HepG2 (cell line): Measurements from ENCODE around the gene NFATC3. TPM values are rescaled to one million over a fixed set of nuclear protein-coding genes. Genes with fewer than 3 reads are reported as not detected.

Experiments
- ARHGAP35 ChIP-seq: sonication (generic); formaldehyde crosslinking; IDR thresholded peaks from 2 replicates; pipeline ENCODE4 v1.9.0; 2022; ENCODE audit warnings: mild to moderate bottlenecking, inconsistent platforms, moderate library complexity, missing genetic modification reagents, borderline replicate concordance
- PAXIP1 ChIP-seq: sonication (generic); formaldehyde crosslinking; conservative IDR thresholded peaks from 2 replicates; pipeline ENCODE4 v1.4.0; 2020; ENCODE audit warnings: mild to moderate bottlenecking, missing genetic modification reagents, moderate library complexity
- PHB2 ChIP-seq: fragments of 450-650 bp; IDR thresholded peaks from 2 replicates; pipeline ENCODE4 v1.6.1; 2018; ENCODE audit not compliant: partially characterized antibody
- PRMT3 ChIP-seq: sonication (generic); formaldehyde crosslinking; IDR thresholded peaks from 2 replicates; pipeline ENCODE4 v1.8.1; 2022; ENCODE audit warnings: low read depth, mild to moderate bottlenecking, moderate library complexity, missing genetic modification reagents, borderline replicate concordance
- REXO4 ChIP-seq: sonication (generic); formaldehyde crosslinking; IDR thresholded peaks from 2 replicates; pipeline ENCODE4 v1.8.0; 2022; ENCODE audit warnings: missing genetic modification reagents, mild to moderate bottlenecking, borderline replicate concordance
- RNF219 ChIP-seq: sonication (generic); formaldehyde crosslinking; IDR thresholded peaks from 2 replicates; pipeline ENCODE4 v1.5.0; 2020; ENCODE audit warnings: mild to moderate bottlenecking, missing genetic modification reagents
- SALL1 ChIP-seq: sonication (generic); formaldehyde crosslinking; IDR thresholded peaks from 2 replicates; pipeline ENCODE4 v1.8.0; 2022; ENCODE audit warnings: mild to moderate bottlenecking, missing genetic modification reagents
- ZNF484 ChIP-seq: sonication (generic); formaldehyde crosslinking; IDR thresholded peaks from 2 replicates; pipeline ENCODE4 v1.5.1; 2020; ENCODE audit warnings: mild to moderate bottlenecking, low read depth, missing genetic modification reagents, borderline replicate concordance
- ZNF614 ChIP-seq: IDR thresholded peaks from 2 replicates; pipeline ENCODE4 v1.6.1; 2018; ENCODE audit warnings: missing biosample characterization, missing genetic modification reagents, inconsistent platforms, borderline replicate concordance
- polyA plus RNA-seq, 8 experiments: library from polyadenylated mRNA; depleted of rRNA in 3 of 8; stranded (reverse) in 7 of 8; unstranded in 1 of 8; fragments of >200 nt; fragmentation: Illumina TruSeq in 4 of 8; extraction: Trizol in 4 of 8; gene quantifications; 2 replicates each; pipeline versions ENCODE4 v1.2.1 to v1.2.3, GENCODE V29; 2011 to 2016; ENCODE audit warnings: low read depth in 4 of 8, missing spikeins in 1 of 8, mixed read lengths in 1 of 8; ENCODE audit not compliant: insufficient read depth in 1 of 8
- total RNA-seq, 5 experiments: library from RNA; depleted of rRNA; stranded (reverse); fragments of >200 nt; fragmentation: Illumina TruSeq; extraction: Trizol; gene quantifications; 2 replicates each; pipeline ENCODE4 v1.2.3, GENCODE V29; 2016; ENCODE audit warnings: low read depth in 1 of 5
- TF ChIP-seq, protein P1 (sequence below): sonication (generic); formaldehyde crosslinking; IDR thresholded peaks from 2 replicates; pipeline ENCODE4 v1.4.0; 2020; ENCODE audit warnings: missing genetic modification reagents
- TF ChIP-seq, protein P2 (sequence below): sonication (generic); formaldehyde crosslinking; IDR thresholded peaks from 2 replicates; pipeline ENCODE4 v1.4.0; 2020; ENCODE audit warnings: mild to moderate bottlenecking, missing genetic modification reagents, borderline replicate concordance
- TF ChIP-seq, protein P3 (sequence below), 2 experiments: IDR thresholded peaks; 2 replicates each; pipeline ENCODE4 v1.6.1; 2011 to 2012; ENCODE audit warnings: low read length in 2 of 2, borderline replicate concordance in 1 of 2, low read depth in 1 of 2, mild to moderate bottlenecking in 1 of 2, moderate library complexity in 1 of 2

NFATC3 gene
- total and polyA plus RNA-seq, 2 of the 13 experiments (the other 11 are each of a cell fraction or from before 2014, with no cell fraction given), result 52.6 to 62.7 TPM

- no peak for TF ChIP-seq ZNF484 (CRISPR knock-in tag)
- no peak for TF ChIP-seq PAXIP1 (CRISPR knock-in tag)
- TF ChIP-seq, protein P1, sequence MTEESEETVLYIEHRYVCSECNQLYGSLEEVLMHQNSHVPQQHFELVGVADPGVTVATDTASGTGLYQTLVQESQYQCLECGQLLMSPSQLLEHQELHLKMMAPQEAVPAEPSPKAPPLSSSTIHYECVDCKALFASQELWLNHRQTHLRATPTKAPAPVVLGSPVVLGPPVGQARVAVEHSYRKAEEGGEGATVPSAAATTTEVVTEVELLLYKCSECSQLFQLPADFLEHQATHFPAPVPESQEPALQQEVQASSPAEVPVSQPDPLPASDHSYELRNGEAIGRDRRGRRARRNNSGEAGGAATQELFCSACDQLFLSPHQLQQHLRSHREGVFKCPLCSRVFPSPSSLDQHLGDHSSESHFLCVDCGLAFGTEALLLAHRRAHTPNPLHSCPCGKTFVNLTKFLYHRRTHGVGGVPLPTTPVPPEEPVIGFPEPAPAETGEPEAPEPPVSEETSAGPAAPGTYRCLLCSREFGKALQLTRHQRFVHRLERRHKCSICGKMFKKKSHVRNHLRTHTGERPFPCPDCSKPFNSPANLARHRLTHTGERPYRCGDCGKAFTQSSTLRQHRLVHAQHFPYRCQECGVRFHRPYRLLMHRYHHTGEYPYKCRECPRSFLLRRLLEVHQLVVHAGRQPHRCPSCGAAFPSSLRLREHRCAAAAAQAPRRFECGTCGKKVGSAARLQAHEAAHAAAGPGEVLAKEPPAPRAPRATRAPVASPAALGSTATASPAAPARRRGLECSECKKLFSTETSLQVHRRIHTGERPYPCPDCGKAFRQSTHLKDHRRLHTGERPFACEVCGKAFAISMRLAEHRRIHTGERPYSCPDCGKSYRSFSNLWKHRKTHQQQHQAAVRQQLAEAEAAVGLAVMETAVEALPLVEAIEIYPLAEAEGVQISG (CRISPR knock-in tag), result 0 out of 2 replicates have a peak, but pooled peaks have one; percentile 48
- TF ChIP-seq PRMT3 (CRISPR knock-in tag), result no peak
- no peak for TF ChIP-seq PHB2
- TF ChIP-seq, protein P2, sequence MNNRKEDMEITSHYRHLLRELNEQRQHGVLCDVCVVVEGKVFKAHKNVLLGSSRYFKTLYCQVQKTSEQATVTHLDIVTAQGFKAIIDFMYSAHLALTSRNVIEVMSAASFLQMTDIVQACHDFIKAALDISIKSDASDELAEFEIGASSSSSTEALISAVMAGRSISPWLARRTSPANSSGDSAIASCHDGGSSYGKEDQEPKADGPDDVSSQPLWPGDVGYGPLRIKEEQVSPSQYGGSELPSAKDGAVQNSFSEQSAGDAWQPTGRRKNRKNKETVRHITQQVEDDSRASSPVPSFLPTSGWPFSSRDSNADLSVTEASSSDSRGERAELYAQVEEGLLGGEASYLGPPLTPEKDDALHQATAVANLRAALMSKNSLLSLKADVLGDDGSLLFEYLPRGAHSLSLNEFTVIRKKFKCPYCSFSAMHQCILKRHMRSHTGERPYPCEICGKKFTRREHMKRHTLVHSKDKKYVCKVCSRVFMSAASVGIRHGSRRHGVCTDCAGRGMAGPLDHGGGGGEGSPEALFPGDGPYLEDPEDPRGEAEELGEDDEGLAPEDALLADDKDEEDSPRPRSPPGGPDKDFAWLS (CRISPR knock-in tag), result no peak
- TF ChIP-seq ZNF614 (CRISPR knock-in tag), result peak; percentile 56; the same call in 1 of the 2 replicates
- peak; percentile 70 for TF ChIP-seq SALL1 (CRISPR knock-in tag)
- no peak for TF ChIP-seq REXO4 (CRISPR knock-in tag)
- no peak for TF ChIP-seq RNF219 (CRISPR knock-in tag)
- TF ChIP-seq, protein P3, sequence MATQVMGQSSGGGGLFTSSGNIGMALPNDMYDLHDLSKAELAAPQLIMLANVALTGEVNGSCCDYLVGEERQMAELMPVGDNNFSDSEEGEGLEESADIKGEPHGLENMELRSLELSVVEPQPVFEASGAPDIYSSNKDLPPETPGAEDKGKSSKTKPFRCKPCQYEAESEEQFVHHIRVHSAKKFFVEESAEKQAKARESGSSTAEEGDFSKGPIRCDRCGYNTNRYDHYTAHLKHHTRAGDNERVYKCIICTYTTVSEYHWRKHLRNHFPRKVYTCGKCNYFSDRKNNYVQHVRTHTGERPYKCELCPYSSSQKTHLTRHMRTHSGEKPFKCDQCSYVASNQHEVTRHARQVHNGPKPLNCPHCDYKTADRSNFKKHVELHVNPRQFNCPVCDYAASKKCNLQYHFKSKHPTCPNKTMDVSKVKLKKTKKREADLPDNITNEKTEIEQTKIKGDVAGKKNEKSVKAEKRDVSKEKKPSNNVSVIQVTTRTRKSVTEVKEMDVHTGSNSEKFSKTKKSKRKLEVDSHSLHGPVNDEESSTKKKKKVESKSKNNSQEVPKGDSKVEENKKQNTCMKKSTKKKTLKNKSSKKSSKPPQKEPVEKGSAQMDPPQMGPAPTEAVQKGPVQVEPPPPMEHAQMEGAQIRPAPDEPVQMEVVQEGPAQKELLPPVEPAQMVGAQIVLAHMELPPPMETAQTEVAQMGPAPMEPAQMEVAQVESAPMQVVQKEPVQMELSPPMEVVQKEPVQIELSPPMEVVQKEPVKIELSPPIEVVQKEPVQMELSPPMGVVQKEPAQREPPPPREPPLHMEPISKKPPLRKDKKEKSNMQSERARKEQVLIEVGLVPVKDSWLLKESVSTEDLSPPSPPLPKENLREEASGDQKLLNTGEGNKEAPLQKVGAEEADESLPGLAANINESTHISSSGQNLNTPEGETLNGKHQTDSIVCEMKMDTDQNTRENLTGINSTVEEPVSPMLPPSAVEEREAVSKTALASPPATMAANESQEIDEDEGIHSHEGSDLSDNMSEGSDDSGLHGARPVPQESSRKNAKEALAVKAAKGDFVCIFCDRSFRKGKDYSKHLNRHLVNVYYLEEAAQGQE (IDR thresholded peaks at IDR 0.05; ENCODE audit: borderline replicate concordance in 1 of 2, low read depth in 1 of 2, low read length in 2 of 2), result no peak
- TF ChIP-seq ARHGAP35 (CRISPR knock-in tag), result no peak
Measured at GRCh38 chr16:68064791-68065365, 20.3 kb upstream of the NFATC3 start (continued).
